Caco-2 (cell line): ENCODE data around the gene ELN. TPM values are rescaled to one million over a fixed set of nuclear protein-coding genes. Genes with fewer than 3 reads are reported as not detected.

Experiments used
- BruUV-seq: library from RNA; stranded (reverse); fragments of 400-500 nt; replicated peaks from 2 replicates; lab custom pipeline; 2021; lab: Mats Ljungman, UMichigan
- CTCF ChIA-PET: fragments of 300-600 bp; sonication (Branson Sonifier 250); formaldehyde crosslinking; loops from one replicate; lab custom pipeline; 2022; ENCODE audit warnings: antibody characterized with exemption; lab: Charles Lee
- POLR2A ChIA-PET: fragments of 300-600 bp; sonication (Branson Sonifier 250); formaldehyde crosslinking; loops from one replicate; lab custom pipeline; 2022; ENCODE audit warnings: antibody characterized with exemption; lab: Charles Lee
- DNase-seq, 2 experiments: peaks; one replicate each; pipeline versions ENCODE4 v3.0.0 to v3.0.0-alpha.2; 2020 to 2022
- H3K27me3 ChIP-seq: replicated peaks from 2 replicates; pipeline ENCODE4 v1.6.0; 2011; ENCODE audit warnings: low read length; ENCODE audit not compliant: control insufficient read depth, insufficient read depth
- H3K36me3 ChIP-seq: 2 replicates; pipeline ENCODE4 v1.5.1; 2011; ENCODE audit warnings: low read length; ENCODE audit not compliant: control insufficient read depth, insufficient read depth
- H3K4me1 ChIP-seq: fragments of 250-450 bp; sonication (Bioruptor Pico); 2 replicates; pipeline ENCODE4 v1.5.1; 2020; ENCODE audit warnings: mild to moderate bottlenecking
- H3K4me3 ChIP-seq: 2 replicates; pipeline ENCODE4 v1.5.1; 2011; ENCODE audit warnings: low read depth, mild to moderate bottlenecking, control low read depth, low read length
- H3K9me3 ChIP-seq: fragments of 250-450 bp; sonication (Bioruptor Pico); 2 replicates; pipeline ENCODE4 v1.5.1; 2020; ENCODE audit warnings: mild to moderate bottlenecking, moderate library complexity
- H3K27ac Mint-ChIP-seq: one replicate; pipeline ENCODE4 v1.8.0; 2022; ENCODE audit warnings: mixed read lengths; ENCODE audit not compliant: unreplicated experiment
- H3K27me3 Mint-ChIP-seq: one replicate; pipeline ENCODE4 v1.8.0; 2022; ENCODE audit warnings: mixed read lengths; ENCODE audit not compliant: insufficient read depth, unreplicated experiment
- H3K36me3 Mint-ChIP-seq: one replicate; pipeline ENCODE4 v1.8.0; 2022; ENCODE audit warnings: mild to moderate bottlenecking, mixed read lengths; ENCODE audit not compliant: insufficient read depth, unreplicated experiment
- H3K4me1 Mint-ChIP-seq: one replicate; pipeline ENCODE4 v1.8.0; 2022; ENCODE audit warnings: low read depth, mixed read lengths; ENCODE audit not compliant: unreplicated experiment
- H3K4me3 Mint-ChIP-seq: one replicate; pipeline ENCODE4 v1.8.0; 2022; ENCODE audit warnings: mild to moderate bottlenecking, moderate library complexity, mixed read lengths; ENCODE audit not compliant: unreplicated experiment
- H3K9me3 Mint-ChIP-seq: one replicate; pipeline ENCODE4 v1.8.0; 2022; ENCODE audit warnings: mixed read lengths; ENCODE audit not compliant: unreplicated experiment
- CTCF ChIP-seq, 2 experiments: fragments of 200-600 bp in 1 of 2; IDR thresholded peaks; 1 replicate in 1 of 2; 2 replicates in 1 of 2; pipeline versions ENCODE4 v1.5.1 to v1.8.0; 2011 to 2022; ENCODE audit warnings: antibody characterized with exemption in 1 of 2, control low read depth in 1 of 2, inconsistent platforms in 1 of 2, low read depth in 1 of 2, low read length in 1 of 2, mild to moderate bottlenecking in 1 of 2, moderate library complexity in 1 of 2; ENCODE audit not compliant: insufficient read depth in 1 of 2, severe bottlenecking in 1 of 2, unreplicated experiment in 1 of 2
- intact Hi-C: fragments of 100-400 bp; cut with micrococcal nuclease; formaldehyde crosslinking; loops from one replicate; pipeline ENCODE4 v1.10.0; 2022; ENCODE audit not compliant: unreplicated experiment
- total RNA-seq: library from RNA; stranded (reverse); gene quantifications from 2 replicates; pipeline ENCODE4 v1.2.3, GENCODE V29; 2022

The ELN gene
- total RNA-seq, 1 experiment from 2014 or later = not detected

GRCh38 chr7:74101061-74101681 is 73.2 kb downstream of the ELN start:
- H3K4me3 ChIP-seq = no peak overlapping the region
- no peaks in the 10 kb centered on the region for H3K9me3 ChIP-seq
- H3K27me3 Mint-ChIP-seq = no peaks in the 10 kb centered on the region
- no peaks in the 10 kb centered on the region for H3K9me3 Mint-ChIP-seq
- no peak overlapping the region for H3K27ac Mint-ChIP-seq
- ChIA-PET CTCF (interaction anchor here (0.8 kb wide), 1 partner anchor 33 kb away, joined by 3 read pairs; no protein-coding TSS in a partner anchor), POLR2A (no interaction called here)
- no peaks in the 10 kb centered on the region for H3K4me1 Mint-ChIP-seq
- intact Hi-C loops = no loop called here
- H3K4me3 Mint-ChIP-seq = no peak overlapping the region
- DNase-seq = no peak
- TF ChIP-seq CTCF (IDR thresholded peaks at IDR 0.05; ENCODE audit: insufficient read depth in 1 of 2, low read depth in 1 of 2, low read length in 1 of 2, severe bottlenecking in 1 of 2, unreplicated experiment in 1 of 2) = no peak
- H3K36me3 Mint-ChIP-seq = peaks cover 19% of the 10 kb centered on the region
- no peaks in the 10 kb centered on the region for H3K4me1 ChIP-seq
- H3K27me3 ChIP-seq = no peaks in the 10 kb centered on the region
- peaks cover 2% of the 10 kb centered on the region; the same call in 1 of the 2 replicates for H3K36me3 ChIP-seq
- BruUV-seq = no TSS peak

GRCh38 chr7:74103219-74103772 is 75.3 kb downstream of the ELN start:
- no peaks in the 10 kb centered on the region for H3K9me3 Mint-ChIP-seq
- Histone ChIP-seq H3K36me3 (no peaks in the 10 kb centered on the region), H3K4me3 (no peak overlapping the region), H3K27me3 (no peaks in the 10 kb centered on the region), H3K9me3 (no peaks in the 10 kb centered on the region), H3K4me1 (no peaks in the 10 kb centered on the region)
- no TSS peak for BruUV-seq
- no peak overlapping the region for H3K27ac Mint-ChIP-seq
- no peak for DNase-seq
- POLR2A ChIA-PET = no interaction called here
- CTCF ChIA-PET = interaction anchor here (0.7 kb wide), 1 partner anchor 29 kb away, joined by 9 read pairs; no protein-coding TSS in a partner anchor
- TF ChIP-seq CTCF (IDR thresholded peaks at IDR 0.05; ENCODE audit: insufficient read depth in 1 of 2, low read depth in 1 of 2, low read length in 1 of 2, severe bottlenecking in 1 of 2, unreplicated experiment in 1 of 2) = no peak
- H3K36me3 Mint-ChIP-seq = peaks cover 18% of the 10 kb centered on the region
- no peaks in the 10 kb centered on the region for H3K27me3 Mint-ChIP-seq
- intact Hi-C loops = no loop called here
- no peak overlapping the region for H3K4me3 Mint-ChIP-seq
- H3K4me1 Mint-ChIP-seq = no peaks in the 10 kb centered on the region

GRCh38 chr7:74104702-74105101 is 76.7 kb downstream of the ELN start:
- Mint-ChIP-seq H3K4me3 (no peak overlapping the region), H3K27ac (no peak overlapping the region), H3K4me1 (no peaks in the 10 kb centered on the region), H3K9me3 (no peaks in the 10 kb centered on the region), H3K36me3 (peaks cover 8% of the 10 kb centered on the region), H3K27me3 (no peaks in the 10 kb centered on the region)
- BruUV-seq = no TSS peak
- DNase-seq = no peak
- no peak overlapping the region for H3K4me3 ChIP-seq
- H3K4me1 ChIP-seq = no peaks in the 10 kb centered on the region
- no peak for TF ChIP-seq CTCF (IDR thresholded peaks at IDR 0.05; ENCODE audit: insufficient read depth in 1 of 2, low read depth in 1 of 2, low read length in 1 of 2, severe bottlenecking in 1 of 2, unreplicated experiment in 1 of 2)
- intact Hi-C loops = no loop called here
- H3K36me3 ChIP-seq = no peaks in the 10 kb centered on the region
- no peaks in the 10 kb centered on the region for H3K27me3 ChIP-seq
- CTCF ChIA-PET = no interaction called here
- POLR2A ChIA-PET = no interaction called here
- H3K9me3 ChIP-seq = no peaks in the 10 kb centered on the region
